ENCODE results near the gene NTPCR.

NTPCR gene

DNA sequence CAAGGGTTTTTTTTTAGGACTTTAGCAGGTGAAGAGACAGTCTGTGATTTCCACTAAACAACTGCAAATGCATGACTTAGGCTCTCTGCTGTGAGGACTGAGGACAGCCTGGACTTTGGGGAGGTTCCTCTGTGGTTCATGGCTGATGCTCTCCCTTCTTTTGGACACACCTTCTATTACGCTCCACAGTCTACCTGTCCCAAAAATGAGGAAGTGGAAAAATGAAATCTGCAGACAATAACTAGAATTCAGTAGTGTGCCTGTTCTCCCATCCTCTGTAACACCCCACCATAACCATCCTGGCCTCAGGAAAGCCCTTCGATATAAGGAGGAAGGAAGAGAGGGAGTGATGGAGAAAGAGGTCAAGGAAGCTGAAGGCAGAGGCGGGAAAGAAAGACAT is 68.7 kb downstream of the NTPCR start:
- H3K27ac ChIP-seq: no peak overlapping the region
- TF ChIP-seq ZFX (IDR thresholded peaks at IDR 0.05): no peak
- TF ChIP-seq, protein P1, sequence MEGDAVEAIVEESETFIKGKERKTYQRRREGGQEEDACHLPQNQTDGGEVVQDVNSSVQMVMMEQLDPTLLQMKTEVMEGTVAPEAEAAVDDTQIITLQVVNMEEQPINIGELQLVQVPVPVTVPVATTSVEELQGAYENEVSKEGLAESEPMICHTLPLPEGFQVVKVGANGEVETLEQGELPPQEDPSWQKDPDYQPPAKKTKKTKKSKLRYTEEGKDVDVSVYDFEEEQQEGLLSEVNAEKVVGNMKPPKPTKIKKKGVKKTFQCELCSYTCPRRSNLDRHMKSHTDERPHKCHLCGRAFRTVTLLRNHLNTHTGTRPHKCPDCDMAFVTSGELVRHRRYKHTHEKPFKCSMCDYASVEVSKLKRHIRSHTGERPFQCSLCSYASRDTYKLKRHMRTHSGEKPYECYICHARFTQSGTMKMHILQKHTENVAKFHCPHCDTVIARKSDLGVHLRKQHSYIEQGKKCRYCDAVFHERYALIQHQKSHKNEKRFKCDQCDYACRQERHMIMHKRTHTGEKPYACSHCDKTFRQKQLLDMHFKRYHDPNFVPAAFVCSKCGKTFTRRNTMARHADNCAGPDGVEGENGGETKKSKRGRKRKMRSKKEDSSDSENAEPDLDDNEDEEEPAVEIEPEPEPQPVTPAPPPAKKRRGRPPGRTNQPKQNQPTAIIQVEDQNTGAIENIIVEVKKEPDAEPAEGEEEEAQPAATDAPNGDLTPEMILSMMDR (conservative IDR thresholded peaks at IDR 0.05): no peak

DNA sequence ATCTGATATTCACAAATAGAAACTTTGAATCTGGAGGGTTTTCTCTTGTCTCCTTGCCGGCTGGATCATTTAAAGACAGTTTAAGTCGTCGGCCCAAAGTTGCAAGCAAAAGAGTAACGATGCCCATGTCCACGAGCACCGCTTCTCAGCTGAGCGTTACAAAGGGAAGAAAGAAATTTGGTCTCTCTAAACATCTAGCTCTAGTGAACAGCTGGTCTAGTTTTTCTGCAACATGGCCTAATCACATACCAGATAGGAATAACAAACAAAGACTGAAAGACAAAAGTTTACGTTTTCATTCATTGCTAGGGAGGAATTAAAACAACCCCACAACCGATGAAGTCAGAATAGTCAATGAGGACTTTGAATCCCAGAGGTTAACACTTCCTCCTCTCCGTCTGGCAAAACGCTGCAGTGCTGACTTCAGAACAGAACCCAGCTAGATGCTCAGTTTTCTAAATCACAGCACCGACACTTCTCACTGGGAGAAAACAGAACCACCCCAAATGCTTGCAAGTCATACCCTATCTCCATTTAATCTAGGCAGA is 69.4 kb downstream of the NTPCR start:
- TF ChIP-seq, protein P1 (conservative IDR thresholded peaks at IDR 0.05): no peak
- TF ChIP-seq ZFX (IDR thresholded peaks at IDR 0.05): no peak
- no peak overlapping the region for H3K27ac ChIP-seq

DNA sequence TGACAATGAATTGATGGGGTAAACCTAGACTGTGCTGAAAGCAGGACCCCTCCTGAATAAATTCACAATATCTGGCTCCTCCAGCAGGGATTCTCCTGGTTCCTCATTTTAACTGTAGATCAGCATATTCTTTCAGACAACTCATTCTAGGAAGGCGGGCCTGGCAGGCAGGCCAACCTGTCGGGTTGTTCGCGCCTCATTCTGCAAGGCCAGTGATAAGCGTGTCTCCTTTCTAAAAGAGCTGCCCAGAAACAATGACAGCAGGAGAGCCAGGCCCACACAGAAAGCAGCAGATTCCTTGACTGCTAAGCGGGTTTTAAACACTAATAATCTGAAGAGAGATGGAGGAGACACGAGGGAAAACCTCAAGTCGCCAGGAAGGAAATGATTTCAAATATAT is 70.0 kb downstream of the NTPCR start:
- H3K27ac ChIP-seq: no peak overlapping the region
- TF ChIP-seq ZFX (IDR thresholded peaks at IDR 0.05): no peak
- TF ChIP-seq, protein P1 (conservative IDR thresholded peaks at IDR 0.05): no peak

DNA sequence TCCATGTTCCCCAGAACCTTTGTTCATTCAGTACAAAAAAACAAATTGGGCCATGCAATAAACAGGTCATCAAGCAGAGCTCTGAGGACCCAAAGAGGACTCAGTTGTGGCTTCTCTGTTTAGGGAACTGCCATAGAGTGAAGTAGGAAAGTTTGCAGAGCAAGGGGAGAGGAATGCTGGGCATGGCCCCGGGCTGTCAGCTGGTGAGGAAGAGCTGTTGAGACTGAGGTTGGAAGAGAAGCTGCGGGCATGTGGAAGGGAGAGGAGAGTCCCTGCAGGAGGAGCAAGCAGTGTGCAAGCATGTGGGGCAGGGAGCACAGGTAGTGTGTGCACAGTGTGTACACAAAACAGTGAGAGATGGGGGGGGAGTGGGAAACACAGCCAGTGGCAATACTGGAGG is 71.8 kb downstream of the NTPCR start:
- H3K27ac ChIP-seq: no peak overlapping the region
- TF ChIP-seq, protein P1 (conservative IDR thresholded peaks at IDR 0.05): no peak
- no peak for TF ChIP-seq ZFX (IDR thresholded peaks at IDR 0.05)

DNA sequence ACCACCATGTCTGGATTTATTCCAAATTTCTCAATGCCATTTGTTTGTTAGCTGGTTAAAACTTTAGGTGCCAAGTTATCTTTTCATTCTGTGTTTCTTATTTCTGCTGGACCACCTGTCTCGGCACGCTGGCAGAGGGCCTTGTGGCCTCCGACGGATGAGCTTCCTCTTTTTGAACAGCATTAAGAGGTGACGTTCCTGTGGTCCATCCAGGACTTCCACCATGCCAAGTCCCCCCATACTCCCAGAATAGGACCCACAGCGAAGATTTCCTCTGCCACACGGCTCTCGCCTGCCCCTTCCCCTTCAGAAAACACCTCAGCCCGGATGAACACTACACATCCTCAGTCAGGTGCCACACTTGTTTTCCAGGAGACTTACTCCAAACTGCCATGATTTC is 73.8 kb downstream of the NTPCR start:
- H3K27ac ChIP-seq: peak overlapping the region; percentile 93
- TF ChIP-seq, protein P1 (conservative IDR thresholded peaks at IDR 0.05): no peak
- TF ChIP-seq ZFX (IDR thresholded peaks at IDR 0.05): no peak

DNA sequence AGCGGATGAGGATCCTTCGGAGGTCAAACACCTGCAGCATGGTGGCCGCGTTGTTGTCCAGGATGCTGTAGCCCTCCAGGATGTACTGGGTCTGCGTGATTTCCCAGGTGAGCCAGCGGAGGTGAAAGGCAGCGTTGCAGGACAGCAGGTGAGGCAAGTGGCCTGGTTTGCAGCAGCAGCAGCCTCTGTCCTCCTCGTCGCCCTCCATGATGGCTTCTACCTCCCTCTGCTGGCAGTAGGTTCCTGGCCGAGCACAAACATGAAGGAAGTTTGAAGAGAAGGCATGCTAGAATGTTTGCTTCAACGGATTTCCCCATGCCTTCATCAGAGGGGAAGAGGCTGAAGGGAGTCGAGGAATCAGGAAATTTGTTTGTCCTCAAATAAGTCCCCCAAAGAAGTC is 74.7 kb downstream of the NTPCR start:
- TF ChIP-seq ZFX (IDR thresholded peaks at IDR 0.05): no peak
- TF ChIP-seq, protein P1 (conservative IDR thresholded peaks at IDR 0.05): peak; percentile 87
- peak overlapping the region; percentile 93 for H3K27ac ChIP-seq

DNA sequence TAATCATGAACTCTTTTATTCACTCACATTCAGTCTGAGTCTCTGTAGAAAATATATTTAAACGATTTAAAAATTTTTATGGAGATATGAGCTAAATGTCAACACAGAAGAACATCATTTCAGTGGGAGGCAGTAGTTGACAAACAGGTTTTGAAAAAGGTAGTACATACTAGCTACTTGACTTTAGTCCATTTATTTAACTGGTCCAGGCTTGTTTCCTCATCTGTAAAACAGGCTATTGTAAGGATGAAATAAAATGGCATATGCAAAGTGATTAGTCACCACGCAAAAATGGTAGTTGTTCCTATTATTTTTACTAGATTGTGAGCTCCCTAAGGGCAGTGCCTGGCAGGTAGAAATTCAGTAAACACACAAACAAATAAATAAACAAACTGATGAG is 75.2 kb downstream of the NTPCR start:
- TF ChIP-seq, protein P1 (conservative IDR thresholded peaks at IDR 0.05): peak; percentile 71
- TF ChIP-seq ZFX (IDR thresholded peaks at IDR 0.05): no peak
- H3K27ac ChIP-seq: peak overlapping the region; percentile 93

Data from C4-2B (cell line).